ENCODE measurements around the gene RNF130. TPM values are rescaled to one million over a fixed set of nuclear protein-coding genes. Genes with fewer than 3 reads are reported as not detected.

RNF130 gene
- total and polyA plus RNA-seq, 7 donors, result 34.3 to 144 (median 64.1) TPM

DNA sequence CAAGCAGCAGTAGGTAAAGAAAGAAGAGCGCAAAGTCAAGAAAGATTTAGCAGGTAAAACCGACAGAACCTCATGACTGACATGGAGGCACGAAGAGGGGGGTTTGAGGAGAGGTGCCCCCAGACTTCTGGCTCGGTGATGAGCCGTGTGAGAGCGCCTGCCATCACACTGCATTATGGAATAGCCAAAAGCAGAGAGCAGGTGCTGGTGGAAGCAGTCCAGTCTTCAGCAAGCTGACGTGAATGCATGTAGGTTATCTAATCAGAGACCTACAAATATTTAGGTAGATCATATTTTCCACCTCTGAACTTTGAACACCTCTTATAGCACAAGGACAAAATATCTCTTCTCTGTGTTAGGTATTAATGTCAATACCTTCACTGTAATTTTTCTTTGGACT, 68.4 kb downstream of the RNF130 start:
- TF ChIP-seq, protein P1, sequence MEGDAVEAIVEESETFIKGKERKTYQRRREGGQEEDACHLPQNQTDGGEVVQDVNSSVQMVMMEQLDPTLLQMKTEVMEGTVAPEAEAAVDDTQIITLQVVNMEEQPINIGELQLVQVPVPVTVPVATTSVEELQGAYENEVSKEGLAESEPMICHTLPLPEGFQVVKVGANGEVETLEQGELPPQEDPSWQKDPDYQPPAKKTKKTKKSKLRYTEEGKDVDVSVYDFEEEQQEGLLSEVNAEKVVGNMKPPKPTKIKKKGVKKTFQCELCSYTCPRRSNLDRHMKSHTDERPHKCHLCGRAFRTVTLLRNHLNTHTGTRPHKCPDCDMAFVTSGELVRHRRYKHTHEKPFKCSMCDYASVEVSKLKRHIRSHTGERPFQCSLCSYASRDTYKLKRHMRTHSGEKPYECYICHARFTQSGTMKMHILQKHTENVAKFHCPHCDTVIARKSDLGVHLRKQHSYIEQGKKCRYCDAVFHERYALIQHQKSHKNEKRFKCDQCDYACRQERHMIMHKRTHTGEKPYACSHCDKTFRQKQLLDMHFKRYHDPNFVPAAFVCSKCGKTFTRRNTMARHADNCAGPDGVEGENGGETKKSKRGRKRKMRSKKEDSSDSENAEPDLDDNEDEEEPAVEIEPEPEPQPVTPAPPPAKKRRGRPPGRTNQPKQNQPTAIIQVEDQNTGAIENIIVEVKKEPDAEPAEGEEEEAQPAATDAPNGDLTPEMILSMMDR (IDR thresholded peaks at IDR 0.05), result no peak
- TF ChIP-seq POLR2AphosphoS5 (IDR thresholded peaks at IDR 0.05), result no peak
- TF ChIP-seq POLR2A (IDR thresholded peaks at IDR 0.05), result no peak
- no peak for TF ChIP-seq EP300 (IDR thresholded peaks at IDR 0.05)
- Histone ChIP-seq H3K27me3 (no peaks in the 10 kb centered on the region), H3K27ac (no peak overlapping the region), H3K36me3 (peaks cover 0 to 15% (median 8%) of the 10 kb centered on the region in 4 donors), H3K9me3 (no peaks in the 10 kb centered on the region), H3K4me3 (no peak overlapping the region), H3K4me1 (no peaks in the 10 kb centered on the region)
- DNase-seq, result no peak
- intact Hi-C loops (cut with DNase I), result no loop called here
- 93 to 95% methylated on average over 7 of the region's 7 CpGs for WGBS, 2 donors

DNA sequence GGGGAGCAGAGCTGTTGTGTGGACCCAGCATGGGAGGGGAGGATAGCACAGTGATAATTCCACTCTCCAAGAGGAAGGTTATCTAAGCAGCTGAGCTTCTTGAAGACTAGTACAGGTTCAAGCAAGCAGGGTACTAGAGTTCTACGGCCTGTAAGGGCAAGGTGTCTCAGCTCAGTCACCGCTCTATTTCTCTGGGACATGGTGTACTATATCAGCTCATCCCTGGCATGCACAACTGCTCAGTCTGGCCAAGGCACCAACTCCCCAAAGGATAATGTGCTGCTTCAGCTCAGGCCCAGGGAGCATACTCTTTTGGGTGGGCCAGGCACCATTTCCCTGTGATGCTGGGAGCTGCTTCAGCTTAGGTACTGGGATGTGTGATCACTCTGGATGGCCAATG, 69.8 kb downstream of the RNF130 start:
- H3K27ac ChIP-seq, result no peak overlapping the region
- DNase-seq, result no peak
- intact Hi-C loops (cut with DNase I), result no loop called here

DNA sequence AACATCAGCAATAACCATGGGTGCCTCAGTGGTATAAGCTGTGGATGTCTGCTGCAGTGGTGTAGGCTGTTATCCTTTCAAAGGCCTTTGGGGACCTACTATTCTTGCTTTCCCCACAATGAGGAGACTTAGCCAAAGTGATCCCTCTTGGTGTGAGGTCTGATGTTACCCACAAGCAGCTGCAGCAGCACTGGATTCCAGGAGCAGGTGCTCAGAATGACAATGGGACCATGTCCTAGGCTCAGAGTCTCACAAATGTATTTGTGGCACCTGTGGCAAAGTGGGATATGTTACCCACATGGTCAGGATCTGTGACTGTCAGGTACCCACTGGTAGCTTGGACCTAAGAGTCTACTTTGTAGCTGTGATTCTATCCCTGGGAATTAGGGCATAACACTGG, 70.4 kb downstream of the RNF130 start:
- intact Hi-C loops (cut with DNase I), result no loop called here
- Histone ChIP-seq H3K4me1 (no peaks in the 10 kb centered on the region), H3K36me3 (peaks cover 0 to 15% (median 8%) of the 10 kb centered on the region in 4 donors), H3K9me3 (no peaks in the 10 kb centered on the region), H3K27me3 (no peaks in the 10 kb centered on the region), H3K4me3 (no peak overlapping the region), H3K27ac (no peak overlapping the region)
- no peak for TF ChIP-seq EP300 (IDR thresholded peaks at IDR 0.05)
- no peak for TF ChIP-seq POLR2AphosphoS5 (IDR thresholded peaks at IDR 0.05)
- TF ChIP-seq, protein P1 (IDR thresholded peaks at IDR 0.05), result no peak
- TF ChIP-seq POLR2A (IDR thresholded peaks at IDR 0.05), result no peak
- DNase-seq, result no peak

More for the DNA sequence above, 69.8 kb downstream of the RNF130 start:
- H3K4me3 ChIP-seq, result no peak overlapping the region
- H3K4me1 ChIP-seq, result no peaks in the 10 kb centered on the region
- 72 to 96% methylated on average over 2 of the region's 2 CpGs for WGBS, 2 donors
- no peaks in the 10 kb centered on the region for H3K9me3 ChIP-seq
- no peaks in the 10 kb centered on the region for H3K27me3 ChIP-seq
- TF ChIP-seq, protein P1 (IDR thresholded peaks at IDR 0.05), result no peak
- TF ChIP-seq POLR2A (IDR thresholded peaks at IDR 0.05) (no peak), POLR2AphosphoS5 (IDR thresholded peaks at IDR 0.05) (no peak), EP300 (IDR thresholded peaks at IDR 0.05) (no peak)
- H3K36me3 ChIP-seq, result peaks cover 0 to 15% (median 8%) of the 10 kb centered on the region in 4 donors

DNA sequence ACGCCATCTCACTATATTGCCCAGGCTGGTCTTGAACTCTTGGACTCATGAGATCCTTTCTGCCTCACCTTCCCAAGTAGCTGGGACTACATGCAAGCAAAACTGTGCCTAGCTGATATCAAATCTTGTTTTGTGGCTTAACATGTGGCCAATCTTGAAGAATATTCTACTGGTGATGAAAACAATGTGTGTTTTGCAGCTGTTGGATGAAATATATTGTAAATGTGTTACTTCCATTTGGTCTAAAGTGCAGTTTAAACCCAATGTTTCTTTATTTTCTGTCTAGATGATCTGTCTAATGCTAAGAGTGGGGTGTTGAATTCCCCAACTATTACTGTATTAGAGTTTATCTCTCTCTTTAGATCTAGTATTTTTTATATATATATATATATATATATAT, 73.1 kb downstream of the RNF130 start:
- intact Hi-C loops (cut with DNase I), result no loop called here
- no peaks in the 10 kb centered on the region for H3K27me3 ChIP-seq
- H3K27ac ChIP-seq, result no peak overlapping the region
- peaks cover 0 to 4% (median 0%) of the 10 kb centered on the region in 4 donors for H3K9me3 ChIP-seq
- no peaks in the 10 kb centered on the region for H3K4me1 ChIP-seq
- TF ChIP-seq POLR2A (IDR thresholded peaks at IDR 0.05) (no peak), POLR2AphosphoS5 (IDR thresholded peaks at IDR 0.05) (no peak), EP300 (IDR thresholded peaks at IDR 0.05) (no peak)
- TF ChIP-seq, protein P1 (IDR thresholded peaks at IDR 0.05), result no peak
- no peak overlapping the region for H3K4me3 ChIP-seq
- no peak for DNase-seq
- 91 to 94% methylated on average over 1 of the region's 1 CpG for WGBS, 2 donors
- peaks cover 0 to 15% (median 8%) of the 10 kb centered on the region in 4 donors for H3K36me3 ChIP-seq
